Adrenal gland (tissue), 12 donors: Measurements from ENCODE around the gene TMCO2. TPM values are rescaled to one million over a fixed set of nuclear protein-coding genes. Genes with fewer than 3 reads are reported as not detected.
A peak's percentile ranks its signal among the peaks of the same experiment; 100 is the strongest.

Source experiments
- DNase-seq, 7 donors: peaks; one replicate each; pipeline ENCODE4 v3.0.0-alpha.2; 2019 to 2020
- H3K27ac ChIP-seq, 5 donors: fragments of 200-600 bp; sonication (generic) in 4 of 5; 1 replicate in 3 of 5; 2 replicates in 2 of 5; pipeline versions ENCODE4 v1.5.1 to v1.8.0; 2016 to 2020; ENCODE audit warnings: mild to moderate bottlenecking in 1 of 5
- H3K27me3 ChIP-seq: fragments of 200-600 bp; 2 replicates; pipeline ENCODE4 v1.8.0; 2021
- H3K36me3 ChIP-seq, 2 donors: fragments of 200-600 bp; replicated peaks in 1 of 2; 1 replicate in 1 of 2; 2 replicates in 1 of 2; pipeline versions ENCODE4 v1.5.1 to v1.8.0; 2018 to 2022
- H3K4me1 ChIP-seq, 2 donors: fragments of 200-600 bp; replicated peaks in 1 of 2; 1 replicate in 1 of 2; 2 replicates in 1 of 2; pipeline versions ENCODE4 v1.5.1 to v1.8.0; 2018 to 2021
- H3K4me3 ChIP-seq, 4 donors: fragments of 200-600 bp; sonication (generic) in 3 of 4; one replicate each; pipeline ENCODE4 v1.5.1; 2016 to 2018
- H3K9me3 ChIP-seq, 3 donors: fragments of 200-600 bp; sonication (generic) in 1 of 3; replicated peaks in 1 of 3; 1 replicate in 2 of 3; 2 replicates in 1 of 3; pipeline versions ENCODE4 v1.5.1 to v1.8.0; 2016 to 2021
- POLR2A ChIP-seq, 2 donors: fragments of 450-650 bp; IDR thresholded peaks; one replicate each; pipeline ENCODE4 v1.6.1; 2017; ENCODE audit warnings: antibody characterized with exemption in 2 of 2, mild to moderate bottlenecking in 2 of 2, moderate library complexity in 1 of 2
- WGBS, 4 donors: extraction: QIAGEN DNeasy Blood & Tissue Kit in 2 of 4; methylation state at CpG; one replicate each; pipeline versions ENCODE4 v1.1.5 to v1.1.7; 2013 to 2017; 5-methylcytosine and 5-hydroxymethylcytosine counted together
- intact Hi-C, 2 donors: fragments of 100-400 bp; cut with DNase I; formaldehyde crosslinking; loops; one replicate each; pipeline versions ENCODE4 v1.14.1 to v1.15.0; 2022 to 2023
- polyA plus RNA-seq, 3 donors: library from polyadenylated mRNA; stranded (reverse); fragments of 200-250 nt in 2 of 3; fragments of 350-450 nt in 1 of 3; fragmentation: Illumina TruSeq in 1 of 3; extraction: RNeasy Lipid Tissue Mini Kit (QIAGEN cat#74804) in 1 of 3; gene quantifications; one replicate each; pipeline ENCODE4 v1.2.3, GENCODE V29; 2013 to 2014
- total RNA-seq, 9 donors: library from RNA; depleted of rRNA in 4 of 9; stranded (reverse); fragments of >200 nt in 4 of 9; fragments of 120-200 nt in 1 of 9; fragmentation: NEBNext Ultra II Directional in 1 of 9; extraction: Animal tissue kit (Norgen Biotek cat#: 25700) in 1 of 9; gene quantifications; one replicate each; pipeline versions ENCODE4 v1.1.0 to v1.2.4, GENCODE V29; 2013 to 2023
- TF ChIP-seq, protein P1 (sequence below), 6 experiments: fragments of 450-650 bp in 4 of 6; fragments of 200-600 bp in 2 of 6; sonication (generic) in 1 of 6; IDR thresholded peaks; 1 replicate in 5 of 6; 2 replicates in 1 of 6; pipeline versions ENCODE4 v1.5.1 to v1.8.0; 2016 to 2021; ENCODE audit warnings: antibody characterized with exemption in 6 of 6, mild to moderate bottlenecking in 2 of 6, moderate library complexity in 1 of 6
- donor health status: healthy with polysubstance abuse.
- donor health status: Bipolar disorder and iron deficiency.
- donor health status: DM: yes; HTN: yes; CAD: no.
- donor health status: DM: no; HTN: no; CAD: no.
- donor health status: DM: no; HTN: no; CAD: no.
- donor health status: DM: yes; HTN: yes; CAD: no.

TMCO2 gene
- total and polyA plus RNA-seq, 12 donors = not detected

DNA sequence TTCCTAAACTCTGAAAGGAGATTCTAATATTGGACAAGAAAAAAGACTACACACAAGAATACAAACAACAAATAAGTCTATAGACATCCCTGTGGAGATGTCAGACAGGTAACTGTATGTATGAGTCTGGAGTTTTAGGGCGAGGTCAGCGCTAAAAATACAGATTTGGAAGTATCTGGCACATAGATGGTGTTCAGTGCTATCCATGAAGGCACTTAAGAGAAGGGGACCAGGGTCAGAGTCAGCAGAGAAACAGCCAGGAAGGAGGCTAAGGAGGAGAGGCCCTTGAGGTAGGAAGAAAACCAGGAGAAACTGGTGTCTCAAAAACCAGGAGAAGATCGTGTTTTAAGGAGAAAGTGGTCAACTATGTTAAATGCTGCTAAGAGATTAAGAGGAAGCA lies 28.4 kb downstream of the TMCO2 start:
- peaks cover 0 to 11% of the 10 kb centered on the region in 2 donors for H3K36me3 ChIP-seq
- H3K27ac ChIP-seq = no peak overlapping the region
- WGBS, 4 donors = 95 to 98% (median 96%) methylated on average over 3 of the region's 3 CpGs
- no peaks in the 10 kb centered on the region for H3K9me3 ChIP-seq
- no peak for DNase-seq
- intact Hi-C loops = no loop called here
- H3K27me3 ChIP-seq = no peaks in the 10 kb centered on the region
- H3K4me3 ChIP-seq = no peak overlapping the region
- H3K4me1 ChIP-seq = peaks cover 0 to 5% of the 10 kb centered on the region in 2 donors
- TF ChIP-seq, protein P1, sequence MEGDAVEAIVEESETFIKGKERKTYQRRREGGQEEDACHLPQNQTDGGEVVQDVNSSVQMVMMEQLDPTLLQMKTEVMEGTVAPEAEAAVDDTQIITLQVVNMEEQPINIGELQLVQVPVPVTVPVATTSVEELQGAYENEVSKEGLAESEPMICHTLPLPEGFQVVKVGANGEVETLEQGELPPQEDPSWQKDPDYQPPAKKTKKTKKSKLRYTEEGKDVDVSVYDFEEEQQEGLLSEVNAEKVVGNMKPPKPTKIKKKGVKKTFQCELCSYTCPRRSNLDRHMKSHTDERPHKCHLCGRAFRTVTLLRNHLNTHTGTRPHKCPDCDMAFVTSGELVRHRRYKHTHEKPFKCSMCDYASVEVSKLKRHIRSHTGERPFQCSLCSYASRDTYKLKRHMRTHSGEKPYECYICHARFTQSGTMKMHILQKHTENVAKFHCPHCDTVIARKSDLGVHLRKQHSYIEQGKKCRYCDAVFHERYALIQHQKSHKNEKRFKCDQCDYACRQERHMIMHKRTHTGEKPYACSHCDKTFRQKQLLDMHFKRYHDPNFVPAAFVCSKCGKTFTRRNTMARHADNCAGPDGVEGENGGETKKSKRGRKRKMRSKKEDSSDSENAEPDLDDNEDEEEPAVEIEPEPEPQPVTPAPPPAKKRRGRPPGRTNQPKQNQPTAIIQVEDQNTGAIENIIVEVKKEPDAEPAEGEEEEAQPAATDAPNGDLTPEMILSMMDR (IDR thresholded peaks at IDR 0.05) = no peak
- no peak for TF ChIP-seq POLR2A (IDR thresholded peaks at IDR 0.05)

GRCh38 chr1:40281853-40282252 lies 34.1 kb downstream of the TMCO2 start:
- TF ChIP-seq, protein P1 (IDR thresholded peaks at IDR 0.05) = no peak
- TF ChIP-seq POLR2A (IDR thresholded peaks at IDR 0.05) = no peak
- H3K36me3 ChIP-seq = peaks cover 2 to 25% of the 10 kb centered on the region in 2 donors
- H3K27ac ChIP-seq = no peak overlapping the region
- H3K4me3 ChIP-seq = no peak overlapping the region
- no peaks in the 10 kb centered on the region for H3K27me3 ChIP-seq
- intact Hi-C loops = no loop called here
- H3K4me1 ChIP-seq = peaks cover 0 to 5% of the 10 kb centered on the region in 2 donors
- WGBS, 4 donors = 76 to 85% (median 80%) methylated on average over 2 of the region's 2 CpGs
- H3K9me3 ChIP-seq = no peaks in the 10 kb centered on the region
- DNase-seq = no peak

DNA sequence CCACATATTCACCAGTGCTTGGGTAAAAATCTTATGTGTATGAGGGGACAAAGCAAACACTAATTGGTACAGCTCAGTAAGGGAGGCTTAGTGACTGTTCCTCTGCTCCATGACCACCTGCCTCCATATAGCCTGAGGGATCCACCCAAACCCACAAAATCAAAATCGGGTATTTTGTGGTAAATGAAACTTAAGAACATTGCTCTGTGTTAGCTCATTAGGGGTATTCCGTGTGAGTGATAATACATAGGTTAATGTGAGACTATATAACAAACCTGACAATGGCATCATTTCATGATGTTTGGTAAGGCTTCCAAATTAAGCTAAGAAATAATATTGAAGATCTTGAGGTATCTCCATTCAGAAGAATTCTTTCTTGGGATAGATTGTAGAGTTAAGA lies 43.6 kb downstream of the TMCO2 start:
- H3K36me3 ChIP-seq = peaks cover 0 to 59% of the 10 kb centered on the region in 2 donors
- intact Hi-C loops = no loop called here
- no peak overlapping the region for H3K27ac ChIP-seq
- DNase-seq = no peak
- no peak overlapping the region for H3K4me3 ChIP-seq
- no peaks in the 10 kb centered on the region for H3K4me1 ChIP-seq
- TF ChIP-seq, protein P1 (IDR thresholded peaks at IDR 0.05) = no peak
- TF ChIP-seq POLR2A (IDR thresholded peaks at IDR 0.05) = no peak
- no peaks in the 10 kb centered on the region for H3K9me3 ChIP-seq
- no peaks in the 10 kb centered on the region for H3K27me3 ChIP-seq
- 87 to 95% (median 90%) methylated on average over 2 of the region's 2 CpGs for WGBS, 4 donors

DNA sequence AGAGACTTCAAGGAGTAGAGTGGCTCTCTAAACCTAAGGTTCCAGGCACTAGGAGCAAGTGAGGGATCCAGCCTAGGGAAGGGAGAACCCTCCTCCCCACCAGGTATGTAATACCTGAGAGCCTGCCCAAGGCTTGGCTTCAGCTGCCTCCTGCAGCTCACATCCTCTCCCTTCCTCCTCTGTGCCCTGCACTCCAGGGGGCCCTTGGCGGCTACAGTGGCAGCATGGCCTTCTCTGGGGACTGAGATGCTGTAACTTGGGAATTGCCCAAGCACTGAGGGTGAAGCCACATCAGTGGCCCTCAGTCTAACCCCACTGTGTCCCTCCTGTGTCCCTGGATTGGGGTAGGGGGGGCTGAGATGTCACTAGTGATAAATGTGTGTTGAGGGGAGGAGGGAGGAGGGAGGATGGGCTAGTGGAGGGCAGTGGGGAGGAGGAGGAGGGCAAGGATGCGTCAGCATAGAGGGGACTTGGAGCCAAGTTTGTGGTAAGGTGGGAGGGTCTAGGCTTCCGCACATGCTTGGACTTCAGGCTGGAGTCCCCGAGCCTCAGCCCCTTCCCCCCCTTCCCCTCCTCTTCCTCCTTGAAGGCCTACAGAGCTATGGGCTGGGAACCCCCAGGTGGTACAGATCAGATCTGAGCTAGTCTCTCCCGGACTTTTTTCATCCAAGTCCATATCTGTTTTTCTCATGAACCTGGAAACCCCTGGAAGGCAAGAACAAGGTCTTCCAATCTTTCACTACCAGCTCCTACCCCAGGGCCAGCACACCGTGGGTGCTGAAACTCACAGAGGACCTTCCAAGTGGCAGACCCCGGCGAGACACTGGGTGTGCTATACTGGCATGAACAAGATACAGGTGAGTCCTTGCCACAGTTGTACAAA lies 51.9 kb downstream of the TMCO2 start:
- no peak for TF ChIP-seq POLR2A (IDR thresholded peaks at IDR 0.05)
- no peaks in the 10 kb centered on the region for H3K27me3 ChIP-seq
- DNase-seq = peak in 1 of 7 donors; percentile 33
- H3K4me1 ChIP-seq = no peaks in the 10 kb centered on the region
- no peak overlapping the region for H3K4me3 ChIP-seq
- no peaks in the 10 kb centered on the region for H3K9me3 ChIP-seq
- H3K27ac ChIP-seq = no peak overlapping the region
- WGBS, 4 donors = 63 to 82% (median 65%) methylated on average over 6 to 8 of the region's 8 CpGs
- no peaks in the 10 kb centered on the region for H3K36me3 ChIP-seq
- intact Hi-C loops = no loop called here

- intact Hi-C loops = no loop called here
- no peak overlapping the region for H3K4me3 ChIP-seq
- no peaks in the 10 kb centered on the region for H3K27me3 ChIP-seq
- no peaks in the 10 kb centered on the region for H3K9me3 ChIP-seq
- WGBS, 4 donors = 81 to 91% (median 88%) methylated on average over 1 of the region's 1 CpG; no CpG with 5 or more reads in 1 of the 4 donors
- no peak overlapping the region for H3K27ac ChIP-seq
- DNase-seq = no peak
- H3K36me3 ChIP-seq = no peaks in the 10 kb centered on the region
- no peak for TF ChIP-seq POLR2A (IDR thresholded peaks at IDR 0.05)
- TF ChIP-seq, protein P1 (IDR thresholded peaks at IDR 0.05) = no peak
- H3K4me1 ChIP-seq = no peaks in the 10 kb centered on the region
Measured at GRCh38 chr1:40300249-40300567, 52.5 kb downstream of the TMCO2 start.
